HG03066 (cell line): ENCODE measurements around the gene DOLK.

Source experiments
- ATAC-seq: cut with Tn5 transposase; IDR thresholded peaks from one replicate; pipeline ENCODE4 v1.9.1; 2021; ENCODE audit warnings: low read depth; ENCODE audit not compliant: unreplicated experiment

DOLK gene

GRCh38 chr9:128910906-128911305 lies 36.5 kb downstream of the DOLK start:
- ATAC-seq: no peak

DNA sequence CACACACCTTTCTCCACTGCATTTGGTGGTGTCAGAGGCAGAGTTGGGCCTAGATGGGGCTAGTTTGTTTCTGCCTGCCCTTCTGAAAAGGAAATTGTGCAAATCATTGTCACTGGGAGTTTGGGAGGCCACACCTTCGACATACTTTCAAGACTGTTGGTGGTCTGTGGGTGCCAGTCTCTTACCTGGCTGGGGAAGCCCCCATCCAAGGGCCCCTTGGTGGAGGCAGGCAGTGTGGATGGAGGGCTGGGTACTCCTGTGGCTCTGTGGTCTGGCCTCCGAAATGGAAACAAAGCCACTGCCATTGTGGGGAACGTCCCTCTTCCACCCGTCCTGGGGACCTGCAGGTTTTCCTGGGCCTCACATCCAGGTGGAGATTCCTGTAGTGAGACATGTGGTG lies 37.5 kb downstream of the DOLK start:
- ATAC-seq: no peak

DNA sequence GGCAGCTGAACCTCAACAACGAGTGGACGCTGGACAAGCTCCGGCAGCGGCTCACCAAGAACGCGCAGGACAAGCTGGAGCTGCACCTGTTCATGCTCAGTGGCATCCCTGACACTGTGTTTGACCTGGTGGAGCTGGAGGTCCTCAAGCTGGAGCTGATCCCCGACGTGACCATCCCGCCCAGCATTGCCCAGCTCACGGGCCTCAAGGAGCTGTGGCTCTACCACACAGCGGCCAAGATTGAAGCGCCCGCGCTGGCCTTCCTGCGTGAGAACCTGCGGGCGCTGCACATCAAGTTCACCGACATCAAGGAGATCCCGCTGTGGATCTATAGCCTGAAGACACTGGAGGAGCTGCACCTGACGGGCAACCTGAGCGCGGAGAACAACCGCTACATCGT lies 39.0 kb downstream of the DOLK start:
- no peak for ATAC-seq

- ATAC-seq: no peak
Observed at GRCh38 chr9:128906741-128907140, 40.7 kb downstream of the DOLK start.

- no peak for ATAC-seq
Observed at GRCh38 chr9:128905964-128906363, 41.4 kb downstream of the DOLK start.

GRCh38 chr9:128903871-128904620 lies 43.4 kb downstream of the DOLK start:
- ATAC-seq: no peak

- ATAC-seq: no peak
Observed at GRCh38 chr9:128903079-128903461, 44.3 kb downstream of the DOLK start.

GRCh38 chr9:128902351-128903078 lies 44.9 kb downstream of the DOLK start:
- peak; percentile 82 for ATAC-seq

DNA sequence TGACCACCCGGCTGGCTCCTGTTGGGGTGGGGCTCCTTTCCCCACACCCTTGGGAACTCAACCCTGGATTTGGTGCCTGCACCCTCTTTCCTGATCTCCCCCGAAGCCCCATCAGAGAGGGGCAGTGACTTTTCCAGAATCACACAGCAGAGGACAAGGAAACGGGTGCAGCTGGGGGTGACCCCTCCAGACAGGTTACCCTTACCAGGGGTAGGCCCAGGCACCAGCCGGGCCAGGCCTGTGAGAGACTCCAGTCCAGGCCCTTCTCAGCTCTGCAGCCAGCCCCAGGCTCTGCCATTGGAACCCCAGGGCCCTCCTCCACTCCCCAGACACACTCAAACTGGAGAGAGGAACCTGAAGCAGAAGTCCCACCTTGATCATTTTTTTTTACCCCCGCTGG lies 45.6 kb downstream of the DOLK start:
- no peak for ATAC-seq

GRCh38 chr9:128901379-128901778 lies 46.0 kb downstream of the DOLK start:
- no peak for ATAC-seq

DNA sequence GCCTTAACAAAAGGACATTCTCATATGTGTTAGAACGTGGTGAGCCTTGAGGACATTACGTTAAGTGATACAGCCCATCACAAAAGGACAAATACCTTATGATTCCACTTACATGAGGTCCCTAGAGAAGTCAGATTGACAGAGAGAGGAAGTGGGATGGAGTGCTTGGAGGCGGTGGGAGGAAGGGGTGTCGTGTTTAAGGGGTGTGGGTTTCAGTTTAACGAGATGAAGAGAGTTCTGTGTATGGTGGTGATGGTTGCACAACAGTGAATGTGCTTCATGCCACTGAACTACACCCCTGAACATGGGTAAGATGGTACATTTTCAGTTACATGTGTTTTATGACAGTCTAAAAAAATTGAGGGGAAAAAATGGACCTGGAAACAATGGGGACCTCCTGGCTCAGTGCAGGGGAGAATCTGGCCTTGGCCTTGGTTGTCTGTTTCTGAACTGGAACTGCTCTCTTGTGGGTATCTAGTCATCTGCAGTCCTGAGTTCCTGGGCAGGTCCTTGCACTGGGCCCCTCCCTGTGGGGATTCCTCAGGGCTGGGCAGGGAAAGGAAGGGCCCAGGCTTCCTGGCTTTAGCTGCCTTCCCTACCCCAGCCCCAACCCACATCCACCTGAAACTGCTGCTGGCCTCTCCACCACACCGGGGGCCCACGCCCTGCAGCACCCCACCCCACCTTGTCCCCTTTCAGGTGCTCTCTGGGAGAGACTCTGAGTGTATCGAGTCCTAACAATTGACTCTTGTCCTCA lies 47.7 kb downstream of the DOLK start:
- no peak for ATAC-seq

- ATAC-seq: no peak
Observed at GRCh38 chr9:128898845-128899565, 48.4 kb downstream of the DOLK start.

GRCh38 chr9:128898382-128898781 lies 49.0 kb downstream of the DOLK start:
- no peak for ATAC-seq

- no peak for ATAC-seq
Observed at GRCh38 chr9:128895556-128895955, 51.8 kb downstream of the DOLK start.
